RWPE1 (cell line): Measurements from ENCODE around the gene NKTR.

ENCODE experiments used
- CTCF ChIA-PET: fragments of 350-600 bp; sonication (Branson Sonifier 250); formaldehyde crosslinking; extraction: SDS; loops from one replicate; lab custom pipeline; 2021; lab: Yijun Ruan, JAX
- POLR2A ChIA-PET: fragments of 400-600 bp; formaldehyde crosslinking; extraction: SDS; loops from one replicate; lab custom pipeline; 2020; ENCODE audit warnings: antibody characterized with exemption; ENCODE audit not compliant: low non-redundant PET; lab: Yijun Ruan, JAX
- DNase-seq: peaks from one replicate; pipeline ENCODE4 v3.0.0; 2012; ENCODE audit warnings: low spot score
- H3K27ac ChIP-seq: fragments of 450-650 bp; 2 replicates; pipeline ENCODE4 v1.5.1; 2017
- TF ChIP-seq, protein P1 (sequence below): fragments of 450-650 bp; conservative IDR thresholded peaks from 2 replicates; pipeline ENCODE4 v1.5.1; 2017; ENCODE audit warnings: low read depth, mild to moderate bottlenecking

NKTR gene

DNA sequence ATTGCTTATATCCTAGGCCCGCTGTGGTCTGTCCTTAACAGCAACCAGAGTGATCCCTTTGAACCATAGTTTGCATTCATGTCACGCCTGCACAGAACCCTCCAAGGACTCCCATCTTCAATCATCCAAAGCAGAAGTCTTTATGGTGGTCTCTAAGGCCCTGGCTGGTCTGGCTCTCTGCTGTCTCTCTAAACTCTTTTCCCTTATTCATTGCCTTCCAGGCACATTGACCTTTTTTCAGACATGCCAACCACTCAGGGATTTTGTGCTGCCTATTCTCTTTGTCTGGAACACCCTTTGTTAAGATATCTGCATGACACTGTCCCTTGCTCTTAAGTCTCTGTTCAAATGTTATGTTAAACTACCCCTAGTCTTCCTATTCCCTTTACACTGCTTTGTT lies 31.1 kb downstream of the NKTR start:
- ChIA-PET POLR2A (no interaction called here), CTCF (no interaction called here)
- H3K27ac ChIP-seq, result no peak overlapping the region
- DNase-seq, result no peak
- TF ChIP-seq, protein P1, sequence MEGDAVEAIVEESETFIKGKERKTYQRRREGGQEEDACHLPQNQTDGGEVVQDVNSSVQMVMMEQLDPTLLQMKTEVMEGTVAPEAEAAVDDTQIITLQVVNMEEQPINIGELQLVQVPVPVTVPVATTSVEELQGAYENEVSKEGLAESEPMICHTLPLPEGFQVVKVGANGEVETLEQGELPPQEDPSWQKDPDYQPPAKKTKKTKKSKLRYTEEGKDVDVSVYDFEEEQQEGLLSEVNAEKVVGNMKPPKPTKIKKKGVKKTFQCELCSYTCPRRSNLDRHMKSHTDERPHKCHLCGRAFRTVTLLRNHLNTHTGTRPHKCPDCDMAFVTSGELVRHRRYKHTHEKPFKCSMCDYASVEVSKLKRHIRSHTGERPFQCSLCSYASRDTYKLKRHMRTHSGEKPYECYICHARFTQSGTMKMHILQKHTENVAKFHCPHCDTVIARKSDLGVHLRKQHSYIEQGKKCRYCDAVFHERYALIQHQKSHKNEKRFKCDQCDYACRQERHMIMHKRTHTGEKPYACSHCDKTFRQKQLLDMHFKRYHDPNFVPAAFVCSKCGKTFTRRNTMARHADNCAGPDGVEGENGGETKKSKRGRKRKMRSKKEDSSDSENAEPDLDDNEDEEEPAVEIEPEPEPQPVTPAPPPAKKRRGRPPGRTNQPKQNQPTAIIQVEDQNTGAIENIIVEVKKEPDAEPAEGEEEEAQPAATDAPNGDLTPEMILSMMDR, result no peak

DNA sequence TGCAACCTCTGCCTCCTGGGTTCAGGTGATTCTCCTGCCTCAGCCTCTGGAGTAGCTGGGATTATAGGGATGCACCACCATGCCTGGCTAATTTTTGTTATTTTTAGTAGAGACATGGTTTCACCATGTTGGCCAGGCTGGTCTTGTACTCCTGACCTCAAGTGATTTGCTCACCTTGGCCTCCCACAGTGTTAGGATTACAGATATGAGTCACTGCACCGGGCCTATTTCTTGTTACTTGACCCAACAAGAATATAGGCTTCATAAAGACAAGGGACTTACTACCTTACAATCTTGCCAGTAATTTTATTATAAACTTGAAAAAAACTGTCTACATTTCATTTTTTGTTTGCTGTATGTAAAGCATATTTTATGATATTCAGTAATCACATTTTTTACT lies 31.7 kb downstream of the NKTR start:
- POLR2A ChIA-PET, result no interaction called here
- no peak for DNase-seq
- CTCF ChIA-PET, result no interaction called here
- TF ChIP-seq, protein P1, result no peak
- H3K27ac ChIP-seq, result no peak overlapping the region

DNA sequence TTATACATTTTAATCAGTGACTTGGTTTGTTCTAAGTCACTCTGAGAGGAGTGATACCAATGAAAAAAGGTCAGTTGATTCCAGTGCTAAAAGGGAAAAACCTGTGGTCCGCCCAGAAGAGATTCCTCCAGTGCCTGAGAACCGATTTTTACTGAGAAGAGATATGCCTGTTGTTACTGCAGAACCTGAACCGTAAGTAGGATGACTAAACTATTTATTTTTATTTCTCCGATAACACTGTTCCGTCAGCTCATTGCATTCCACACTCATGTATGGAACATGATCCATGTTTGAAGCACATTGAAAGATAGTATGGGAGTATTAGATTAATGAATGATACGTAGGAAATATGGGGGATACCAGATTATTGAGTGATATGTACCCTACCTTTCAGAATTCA lies 33.1 kb downstream of the NKTR start:
- no peak for DNase-seq
- TF ChIP-seq, protein P1, result no peak
- no peak overlapping the region for H3K27ac ChIP-seq
- ChIA-PET POLR2A (no interaction called here), CTCF (interaction anchor here (0.6 kb wide), 1 partner anchor 112 kb away, joined by 3 read pairs; no protein-coding TSS in a partner anchor)

DNA sequence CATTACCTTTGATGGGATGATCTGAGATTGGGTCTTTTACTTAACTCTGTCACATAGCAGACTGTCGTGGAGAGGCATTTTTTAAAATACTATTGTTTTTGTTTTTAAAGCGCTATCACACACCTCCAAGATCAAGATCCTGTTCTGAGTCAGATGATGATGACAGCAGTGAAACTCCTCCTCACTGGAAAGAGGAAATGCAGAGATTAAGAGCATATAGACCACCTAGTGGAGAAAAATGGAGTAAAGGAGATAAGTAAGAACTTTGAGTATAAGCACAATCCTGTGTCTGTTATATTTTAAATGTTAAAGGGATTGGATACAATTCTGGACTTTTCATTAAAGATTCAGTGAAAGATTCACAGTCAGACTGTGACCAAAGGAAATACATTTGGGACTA lies 34.6 kb downstream of the NKTR start:
- CTCF ChIA-PET, result no interaction called here
- DNase-seq, result no peak
- H3K27ac ChIP-seq, result no peak overlapping the region
- TF ChIP-seq, protein P1, result no peak
- POLR2A ChIA-PET, result no interaction called here

DNA sequence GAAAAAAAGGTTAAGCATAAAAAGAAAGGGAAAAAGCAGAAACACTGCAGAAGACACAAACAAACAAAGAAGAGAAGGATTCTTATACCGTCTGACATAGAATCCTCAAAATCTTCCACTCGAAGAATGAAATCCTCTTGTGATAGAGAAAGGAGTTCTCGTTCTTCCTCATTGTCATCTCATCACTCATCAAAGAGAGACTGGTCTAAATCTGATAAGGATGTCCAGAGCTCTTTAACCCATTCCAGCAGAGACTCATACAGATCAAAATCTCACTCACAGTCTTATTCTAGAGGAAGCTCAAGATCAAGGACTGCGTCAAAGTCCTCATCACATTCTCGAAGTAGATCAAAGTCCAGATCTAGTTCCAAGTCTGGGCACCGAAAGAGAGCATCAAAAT lies 36.5 kb downstream of the NKTR start:
- TF ChIP-seq, protein P1, result no peak
- CTCF ChIA-PET, result no interaction called here
- no peak for DNase-seq
- H3K27ac ChIP-seq, result no peak overlapping the region
- POLR2A ChIA-PET, result no interaction called here

DNA sequence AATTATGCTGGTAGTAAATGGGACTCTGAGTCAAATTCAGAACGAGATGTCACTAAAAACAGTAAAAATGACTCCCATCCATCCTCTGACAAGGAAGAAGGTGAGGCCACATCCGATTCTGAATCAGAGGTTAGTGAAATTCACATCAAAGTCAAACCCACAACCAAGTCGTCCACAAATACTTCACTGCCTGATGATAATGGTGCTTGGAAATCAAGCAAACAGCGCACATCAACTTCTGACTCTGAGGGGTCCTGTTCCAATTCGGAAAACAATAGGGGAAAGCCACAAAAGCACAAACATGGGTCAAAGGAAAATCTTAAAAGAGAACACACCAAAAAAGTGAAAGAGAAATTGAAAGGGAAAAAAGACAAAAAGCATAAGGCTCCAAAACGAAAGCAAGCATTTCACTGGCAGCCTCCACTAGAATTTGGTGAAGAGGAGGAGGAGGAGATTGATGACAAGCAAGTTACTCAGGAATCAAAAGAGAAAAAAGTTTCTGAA lies 37.9 kb downstream of the NKTR start:
- no peak for DNase-seq
- POLR2A ChIA-PET, result no interaction called here
- TF ChIP-seq, protein P1, result no peak
- CTCF ChIA-PET, result no interaction called here
- H3K27ac ChIP-seq, result no peak overlapping the region
